Endothelial cell of umbilical vein (primary cell): ENCODE measurements around the gene STRN3. TPM values are rescaled to one million over a fixed set of nuclear protein-coding genes. Genes with fewer than 3 reads are reported as not detected.

Experiments used
- BruUV-seq: library from RNA; stranded (reverse); fragments of 400-500 nt; replicated peaks from 2 replicates; lab custom pipeline; 2021; lab: Mats Ljungman, UMichigan
- CTCF ChIA-PET: fragments of 300-600, 350-600 bp; sonication (Branson Sonifier 250); formaldehyde crosslinking; loops from one replicate; lab custom pipeline; 2021; ENCODE audit warnings: antibody characterized with exemption, inconsistent platforms; lab: Charles Lee
- POLR2A ChIA-PET: fragments of 300-600, 350-600 bp; sonication (Branson Sonifier 250); formaldehyde crosslinking; loops from one replicate; lab custom pipeline; 2021; ENCODE audit warnings: antibody characterized with exemption, inconsistent platforms; lab: Charles Lee
- DNase-seq: peaks from one replicate; pipeline ENCODE4 v3.0.0-alpha.2; 2011; ENCODE audit warnings: low read depth, low spot score
- FAIRE-seq: peaks from 2 replicates; lab custom pipeline; 2011; peaks lifted over from hg19 to GRCh38; lab: Jason Lieb, UNC
- H2AFZ ChIP-seq: 2 replicates; pipeline ENCODE4 v1.6.0; 2012; ENCODE audit warnings: low read depth, low read length, control low read depth, inconsistent platforms
- H3K27ac ChIP-seq: 2 replicates; pipeline ENCODE4 v1.5.1; 2011; ENCODE audit warnings: low read depth, mild to moderate bottlenecking, control low read depth, low read length, moderate library complexity; ENCODE audit not compliant: insufficient read depth
- H3K27me3 ChIP-seq, 2 experiments: 2 replicates each; pipeline versions ENCODE4 v1.6.0 to v1.6.1; 2011; ENCODE audit warnings: low read length in 2 of 2, mixed read lengths in 1 of 2; ENCODE audit not compliant: control insufficient read depth in 2 of 2, insufficient read depth in 2 of 2
- H3K36me3 ChIP-seq, 2 experiments: 2 replicates in 1 of 2; 3 replicates in 1 of 2; pipeline ENCODE4 v1.5.1; 2011; ENCODE audit warnings: low read length in 2 of 2, mild to moderate bottlenecking in 1 of 2, moderate library complexity in 1 of 2; ENCODE audit not compliant: control insufficient read depth in 2 of 2, insufficient read depth in 2 of 2; ENCODE audit errors: extremely low read depth in 1 of 2
- H3K4me1 ChIP-seq: 3 replicates; pipeline ENCODE4 v1.5.1; 2011; ENCODE audit warnings: mild to moderate bottlenecking, low read length; ENCODE audit not compliant: control insufficient read depth, insufficient read depth; ENCODE audit errors: extremely low read depth
- H3K4me2 ChIP-seq: 2 replicates; pipeline ENCODE4 v1.6.1; 2011; ENCODE audit warnings: low read length, control low read depth, mixed read lengths; ENCODE audit not compliant: insufficient read depth
- H3K4me3 ChIP-seq, 3 experiments: fragments of 200-600 bp in 1 of 3; sonication (generic), shearing (Covaris generic) in 1 of 3; replicated peaks in 1 of 3; 2 replicates each; pipeline ENCODE4 v1.5.1; 2011 to 2016; ENCODE audit warnings: control low read depth in 3 of 3, low read length in 3 of 3, mild to moderate bottlenecking in 2 of 3, inconsistent platforms in 1 of 3, low read depth in 1 of 3, moderate library complexity in 1 of 3; ENCODE audit not compliant: insufficient read depth in 1 of 3
- H3K79me2 ChIP-seq: 2 replicates; pipeline ENCODE4 v1.6.0; 2012; ENCODE audit warnings: low read length, inconsistent platforms; ENCODE audit not compliant: control insufficient read depth, insufficient read depth
- H3K9ac ChIP-seq: replicated peaks from 2 replicates; pipeline ENCODE3; 2011; ENCODE audit warnings: low read length, control low read depth; ENCODE audit not compliant: insufficient read depth; ENCODE audit errors: extremely low read depth
- H3K9me1 ChIP-seq: replicated peaks from 3 replicates; pipeline ENCODE4 v1.6.0; 2011; ENCODE audit warnings: mild to moderate bottlenecking, low read length; ENCODE audit not compliant: control insufficient read depth, insufficient read depth; ENCODE audit errors: extremely low read depth
- H3K9me3 ChIP-seq: replicated peaks from 2 replicates; pipeline ENCODE4 v1.5.1; 2012; ENCODE audit warnings: low read length, inconsistent platforms; ENCODE audit not compliant: control insufficient read depth, insufficient read depth
- H4K20me1 ChIP-seq: replicated peaks from 2 replicates; pipeline ENCODE3; 2011; ENCODE audit warnings: mild to moderate bottlenecking, low read length; ENCODE audit not compliant: control insufficient read depth, insufficient read depth; ENCODE audit errors: extremely low read depth
- EZH2 ChIP-seq: IDR thresholded peaks from 2 replicates; pipeline ENCODE4 v1.6.1; 2012; ENCODE audit warnings: borderline replicate concordance, low read depth, mild to moderate bottlenecking, moderate library complexity, low read length, inconsistent platforms; ENCODE audit not compliant: severe bottlenecking
- FOS ChIP-seq: IDR thresholded peaks from 2 replicates; pipeline ENCODE4 v1.6.1; 2011; ENCODE audit warnings: mild to moderate bottlenecking, low read length, moderate library complexity, borderline replicate concordance; ENCODE audit not compliant: insufficient read depth
- GATA2 ChIP-seq: IDR thresholded peaks from 2 replicates; pipeline ENCODE4 v1.7.0; 2011; ENCODE audit warnings: low read depth, mild to moderate bottlenecking, moderate library complexity, mixed read lengths, low read length; ENCODE audit not compliant: insufficient read length, insufficient read depth
- JUN ChIP-seq: IDR thresholded peaks from 2 replicates; pipeline ENCODE4 v1.6.1; 2011; ENCODE audit warnings: borderline replicate concordance, low read depth; ENCODE audit not compliant: insufficient read length, insufficient read depth
- MYC ChIP-seq: IDR thresholded peaks from one replicate; pipeline ENCODE4 v1.6.1; 2011; ENCODE audit warnings: mild to moderate bottlenecking, low read depth, low read length
- POLR2A ChIP-seq: IDR thresholded peaks from 2 replicates; pipeline ENCODE4 v1.6.1; 2012; ENCODE audit warnings: low read depth, mild to moderate bottlenecking, control low read depth, low read length
- POLR2AphosphoS5 ChIP-seq: IDR thresholded peaks from 2 replicates; pipeline ENCODE4 v1.6.1; 2012; ENCODE audit warnings: low read depth, mild to moderate bottlenecking, control low read depth, low read length, moderate library complexity; ENCODE audit not compliant: insufficient read depth
- dilution Hi-C: fragments of 300-500 bp; cut with MboI; formaldehyde crosslinking; loops from one replicate; pipeline ENCODE4 v1.15.0; 2019; ENCODE audit warnings: low sequenced_read_pairs; ENCODE audit not compliant: extremely low pct_ligation_motif_present
- intact Hi-C: fragments of 100-400 bp; cut with micrococcal nuclease; formaldehyde crosslinking; loops from one replicate; pipeline ENCODE4 v1.10.0; 2022
- polyA plus RNA-seq, 4 experiments: library from polyadenylated mRNA; depleted of rRNA in 3 of 4; stranded (reverse) in 3 of 4; unstranded in 1 of 4; fragments of >200 nt; gene quantifications; 2 replicates each; pipeline versions ENCODE4 v1.2.1 to v1.2.3, GENCODE V29; 2011 to 2012; ENCODE audit warnings: missing spikeins in 1 of 4
- total RNA-seq: library from RNA; stranded (reverse); gene quantifications from 2 replicates; pipeline ENCODE4 v1.2.3, GENCODE V29; 2021
- TF ChIP-seq, protein P1 (sequence below): IDR thresholded peaks from 2 replicates; pipeline ENCODE4 v1.6.1; 2011; ENCODE audit not compliant: insufficient read depth, insufficient read length
- TF ChIP-seq, protein P2 (sequence below), 2 donors: IDR thresholded peaks; 1 replicate in 1 of 2; 2 replicates in 1 of 2; pipeline ENCODE4 v1.5.1; 2011; ENCODE audit warnings: low read length in 2 of 2, mild to moderate bottlenecking in 2 of 2, moderate library complexity in 2 of 2, control low read depth in 1 of 2, inconsistent platforms in 1 of 2, low read depth in 1 of 2; ENCODE audit not compliant: insufficient read depth in 1 of 2; ENCODE audit errors: extremely low read depth in 1 of 2

STRN3 gene
- total and polyA plus RNA-seq, 2 donors (not counting 3 experiments of a cell fraction or from before 2014, with no cell fraction given), result 8.4 to 35.1 TPM

DNA sequence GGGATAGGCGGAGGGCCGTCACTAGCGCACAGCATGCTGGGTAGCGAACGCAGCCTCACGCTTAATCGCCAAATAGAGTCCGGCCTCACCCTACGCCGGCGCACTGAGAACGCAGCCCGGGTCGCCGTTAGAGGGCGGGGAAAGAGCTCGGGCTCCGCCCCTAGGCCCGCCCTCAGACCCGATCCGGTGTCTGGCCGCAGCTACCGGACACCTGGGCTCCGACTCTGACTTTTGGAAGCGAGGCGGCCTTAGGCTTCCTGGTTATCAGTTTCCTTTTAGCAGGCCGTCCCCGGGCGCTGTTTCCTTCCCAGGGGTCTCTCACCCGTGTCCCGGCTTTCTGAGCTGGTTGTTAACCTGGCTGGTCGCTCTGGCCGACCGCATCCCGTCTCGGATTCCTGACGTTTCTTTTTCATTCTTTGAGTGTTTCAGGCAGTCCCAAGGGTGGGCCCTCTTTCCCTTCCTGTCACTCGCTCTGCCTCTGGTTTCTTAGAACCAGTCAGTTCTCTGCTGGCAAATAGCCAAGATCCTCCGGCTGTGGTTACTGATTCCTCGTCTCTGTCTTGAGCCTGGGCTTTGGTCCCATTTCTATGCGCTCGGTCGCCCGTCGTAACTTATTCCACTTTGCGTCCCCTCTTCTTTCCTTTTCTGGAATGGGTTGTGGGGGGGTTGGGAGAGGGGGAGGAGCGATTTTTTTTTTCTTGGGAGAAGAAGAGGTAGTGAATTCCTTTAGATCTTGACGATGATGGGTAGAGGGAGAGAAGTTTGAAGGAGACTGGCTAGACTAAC, 464 bp upstream of the STRN3 start:
- Histone ChIP-seq H3K9me1 (no peaks in the 10 kb centered on the region), H3K4me1 (peaks cover 23% of the 10 kb centered on the region), H3K4me3 (peak overlapping the region; percentile 89 to 99 (median 96)), H3K27me3 (no peaks in the 10 kb centered on the region), H3K4me2 (peak overlapping the region; percentile 99), H3K9ac (peak overlapping the region; percentile 92), H3K79me2 (peaks cover 43% of the 10 kb centered on the region), H3K9me3 (no peaks in the 10 kb centered on the region), H2AFZ (peak overlapping the region; percentile 87), H3K36me3 (no peaks in the 10 kb centered on the region), H4K20me1 (peaks cover 8% of the 10 kb centered on the region), H3K27ac (peak overlapping the region; percentile 95)
- TSS peak; percentile 72 for BruUV-seq
- DNase-seq, result peak; percentile 97
- FAIRE-seq, result peak; percentile 80
- peak; percentile 83 for TF ChIP-seq POLR2AphosphoS5
- TF ChIP-seq, protein P1, sequence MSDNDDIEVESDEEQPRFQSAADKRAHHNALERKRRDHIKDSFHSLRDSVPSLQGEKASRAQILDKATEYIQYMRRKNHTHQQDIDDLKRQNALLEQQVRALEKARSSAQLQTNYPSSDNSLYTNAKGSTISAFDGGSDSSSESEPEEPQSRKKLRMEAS, result no peak
- TF ChIP-seq POLR2A, result peak; percentile 93
- CTCF ChIA-PET, result interaction anchor here (0.6 to 3.1 kb wide), 7 partner anchors 12 to 299 kb away, joined by 3 to 21 read pairs (median 6); partner anchors contain the start of gene HECTD1
- intact Hi-C loops, result loop anchor here (1.0 to 5.0 kb wide), 4 partner anchors 12 to 181 kb away; partner anchors contain the start of gene HECTD1
- dilution Hi-C loops, result no loop called here
- POLR2A ChIA-PET, result interaction anchor here (0.6 to 1.6 kb wide), 7 partner anchors 10 to 301 kb away, joined by 3 to 26 read pairs (median 5); no protein-coding TSS in a partner anchor

DNA sequence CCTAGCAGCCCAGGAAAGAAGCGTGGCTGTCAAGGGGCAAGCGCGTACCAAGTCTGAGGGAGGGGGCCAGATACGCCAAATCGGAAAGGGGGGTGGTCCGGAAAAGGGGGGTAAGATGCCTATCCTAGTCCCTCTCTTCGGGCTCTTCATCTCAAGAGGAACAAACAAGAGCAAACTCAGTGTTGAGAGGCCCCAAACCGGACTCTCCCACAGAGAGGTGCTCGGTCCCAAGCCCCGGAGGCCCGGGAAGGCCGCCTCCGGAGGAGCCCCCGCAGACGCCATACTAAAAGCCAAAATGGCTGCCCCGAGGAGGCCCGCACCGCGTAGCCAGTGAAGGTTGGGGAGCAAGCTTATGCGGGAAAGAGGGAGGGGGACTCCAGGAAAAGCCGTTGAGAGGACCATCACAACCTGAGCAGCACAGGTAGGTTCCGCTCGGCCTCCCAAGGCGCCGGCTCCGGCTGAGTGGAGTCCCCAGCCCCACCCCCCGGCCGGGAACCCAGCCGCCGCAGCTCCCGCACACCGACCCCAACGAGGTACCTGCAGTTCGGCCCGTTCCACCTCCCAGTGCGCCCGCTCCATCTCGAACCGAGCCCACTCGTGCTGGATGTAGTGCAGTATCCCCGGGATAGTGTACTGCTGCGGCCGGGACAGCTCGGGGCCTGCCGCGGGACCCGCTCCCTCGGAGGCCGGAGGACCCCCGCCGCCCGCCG, 657 bp downstream of the STRN3 start, which contains the start of gene AP4S1:
Gene AP4S1 (plus strand): TSS at position 283 of the 710 bp plus-strand sequence. CDS start 40,548 bp downstream, outside the sequence.
- H3K4me2 ChIP-seq, result peak within 1 kb of the TSS; percentile 99
- intact Hi-C loops, result loop anchor here (1.0 to 5.0 kb wide), 4 partner anchors 13 to 182 kb away; partner anchors contain the start of gene HECTD1
- peak within 1 kb of the TSS; percentile 92 for H3K9ac ChIP-seq
- dilution Hi-C loops, result no loop called here
- peaks cover 8% of the 10 kb centered on the region for H4K20me1 ChIP-seq
- no peaks in the 10 kb centered on the region for H3K27me3 ChIP-seq
- no peaks in the 10 kb centered on the region for H3K36me3 ChIP-seq
- no peak for FAIRE-seq
- peak; percentile 37 for DNase-seq
- H2AFZ ChIP-seq, result peak within 1 kb of the TSS; percentile 87
- H3K4me3 ChIP-seq, result peak within 1 kb of the TSS; percentile 89 to 99 (median 96)
- peaks cover 21% of the 10 kb centered on the region for H3K4me1 ChIP-seq
- no peaks in the 10 kb centered on the region for H3K9me1 ChIP-seq
- no TSS peak for BruUV-seq
- peak within 1 kb of the TSS; percentile 95 for H3K27ac ChIP-seq
- H3K9me3 ChIP-seq, result no peaks in the 10 kb centered on the region
- H3K79me2 ChIP-seq, result peaks cover 55% of the 10 kb centered on the region
- ChIA-PET CTCF (interaction anchor here (1.4 to 3.1 kb wide), 4 partner anchors 13 to 57 kb away, joined by 4 to 21 read pairs (median 7); no protein-coding TSS in a partner anchor), POLR2A (interaction anchor here (1.2 to 1.6 kb wide), 3 partner anchors 13 to 183 kb away, joined by 5 to 26 read pairs (median 8); no protein-coding TSS in a partner anchor)
- TF ChIP-seq, protein P2, sequence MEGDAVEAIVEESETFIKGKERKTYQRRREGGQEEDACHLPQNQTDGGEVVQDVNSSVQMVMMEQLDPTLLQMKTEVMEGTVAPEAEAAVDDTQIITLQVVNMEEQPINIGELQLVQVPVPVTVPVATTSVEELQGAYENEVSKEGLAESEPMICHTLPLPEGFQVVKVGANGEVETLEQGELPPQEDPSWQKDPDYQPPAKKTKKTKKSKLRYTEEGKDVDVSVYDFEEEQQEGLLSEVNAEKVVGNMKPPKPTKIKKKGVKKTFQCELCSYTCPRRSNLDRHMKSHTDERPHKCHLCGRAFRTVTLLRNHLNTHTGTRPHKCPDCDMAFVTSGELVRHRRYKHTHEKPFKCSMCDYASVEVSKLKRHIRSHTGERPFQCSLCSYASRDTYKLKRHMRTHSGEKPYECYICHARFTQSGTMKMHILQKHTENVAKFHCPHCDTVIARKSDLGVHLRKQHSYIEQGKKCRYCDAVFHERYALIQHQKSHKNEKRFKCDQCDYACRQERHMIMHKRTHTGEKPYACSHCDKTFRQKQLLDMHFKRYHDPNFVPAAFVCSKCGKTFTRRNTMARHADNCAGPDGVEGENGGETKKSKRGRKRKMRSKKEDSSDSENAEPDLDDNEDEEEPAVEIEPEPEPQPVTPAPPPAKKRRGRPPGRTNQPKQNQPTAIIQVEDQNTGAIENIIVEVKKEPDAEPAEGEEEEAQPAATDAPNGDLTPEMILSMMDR (IDR thresholded peaks at IDR 0.05; ENCODE audit: extremely low read depth in 1 of 2, insufficient read depth in 1 of 2, low read depth in 1 of 2, low read length in 2 of 2), result no peak
- TF ChIP-seq FOS (no peak), MYC (no peak), POLR2AphosphoS5 (no peak), GATA2 (no peak), EZH2 (no peak), POLR2A (no peak), JUN (no peak)
- TF ChIP-seq, protein P1, result no peak
